HepG2 (cell line): ENCODE measurements around the gene ZMAT2. TPM values are rescaled to one million over a fixed set of nuclear protein-coding genes. Genes with fewer than 3 reads are reported as not detected.

Experiments
- CAMTA2 ChIP-seq: sonication (generic); formaldehyde crosslinking; IDR thresholded peaks from 2 replicates; pipeline ENCODE4 v1.4.0; 2020; ENCODE audit warnings: mild to moderate bottlenecking, missing genetic modification reagents, borderline replicate concordance
- CENPX ChIP-seq: sonication (generic); formaldehyde crosslinking; IDR thresholded peaks from 2 replicates; pipeline ENCODE4 v1.9.0; 2021; ENCODE audit warnings: mild to moderate bottlenecking, missing genetic modification reagents, moderate library complexity
- HDAC6 ChIP-seq: fragments of 200-600 bp; sonication (generic); IDR thresholded peaks from 2 replicates; pipeline ENCODE4 v1.7.0; 2017; ENCODE audit warnings: mild to moderate bottlenecking, antibody characterized with exemption, low read length, low read depth
- IRF1 ChIP-seq: sonication (generic); formaldehyde crosslinking; IDR thresholded peaks from 2 replicates; pipeline ENCODE4 v1.4.0; 2020; ENCODE audit warnings: low read depth, mild to moderate bottlenecking, missing genetic modification reagents
- KMT2B ChIP-seq: IDR thresholded peaks from 2 replicates; pipeline ENCODE4 v1.6.1; 2016; ENCODE audit warnings: missing genetic modification reagents, missing compliant biosample characterization
- MLX ChIP-seq: IDR thresholded peaks from 2 replicates; pipeline ENCODE4 v1.6.1; 2016
- PRDM15 ChIP-seq: sonication (generic); formaldehyde crosslinking; IDR thresholded peaks from 2 replicates; pipeline ENCODE4 v1.4.0; 2020; ENCODE audit warnings: missing genetic modification reagents
- SALL1 ChIP-seq: sonication (generic); formaldehyde crosslinking; IDR thresholded peaks from 2 replicates; pipeline ENCODE4 v1.8.0; 2022; ENCODE audit warnings: mild to moderate bottlenecking, missing genetic modification reagents
- TCF7L2 ChIP-seq: IDR thresholded peaks from 2 replicates; pipeline ENCODE4 v1.6.1; 2011; ENCODE audit warnings: mild to moderate bottlenecking, low read depth, low read length, moderate library complexity
- TGIF2 ChIP-seq: IDR thresholded peaks from 2 replicates; pipeline ENCODE4 v1.6.1; 2016; ENCODE audit warnings: control low read depth, missing compliant biosample characterization
- ZFP36 ChIP-seq: fragments of 150-350 bp; IDR thresholded peaks from 2 replicates; pipeline ENCODE4 v1.6.1; 2018; ENCODE audit warnings: borderline replicate concordance, low read length, low read depth; ENCODE audit not compliant: partially characterized antibody
- ZNF234 ChIP-seq: sonication (generic); formaldehyde crosslinking; conservative IDR thresholded peaks from 2 replicates; pipeline ENCODE4 v1.5.1; 2020; ENCODE audit warnings: mild to moderate bottlenecking, missing genetic modification reagents
- ZNF446 ChIP-seq: sonication (generic); formaldehyde crosslinking; IDR thresholded peaks from 2 replicates; pipeline ENCODE4 v1.5.0; 2020; ENCODE audit warnings: mild to moderate bottlenecking, missing genetic modification reagents
- ZNF777 ChIP-seq: sonication (generic); formaldehyde crosslinking; IDR thresholded peaks from 2 replicates; pipeline ENCODE4 v1.4.0; 2020; ENCODE audit warnings: missing genetic modification reagents
- ZSCAN31 ChIP-seq: sonication (generic); formaldehyde crosslinking; IDR thresholded peaks from 2 replicates; pipeline ENCODE4 v1.5.0; 2020; ENCODE audit warnings: low read depth, mild to moderate bottlenecking, missing genetic modification reagents
- polyA plus RNA-seq, 8 experiments: library from polyadenylated mRNA; depleted of rRNA in 3 of 8; stranded (reverse) in 7 of 8; unstranded in 1 of 8; fragments of >200 nt; fragmentation: Illumina TruSeq in 4 of 8; extraction: Trizol in 4 of 8; gene quantifications; 2 replicates each; pipeline versions ENCODE4 v1.2.1 to v1.2.3, GENCODE V29; 2011 to 2016; ENCODE audit warnings: low read depth in 4 of 8, missing spikeins in 1 of 8, mixed read lengths in 1 of 8; ENCODE audit not compliant: insufficient read depth in 1 of 8
- total RNA-seq, 5 experiments: library from RNA; depleted of rRNA; stranded (reverse); fragments of >200 nt; fragmentation: Illumina TruSeq; extraction: Trizol; gene quantifications; 2 replicates each; pipeline ENCODE4 v1.2.3, GENCODE V29; 2016; ENCODE audit warnings: low read depth in 1 of 5
- TF ChIP-seq, protein P1 (sequence below): sonication (generic); formaldehyde crosslinking; IDR thresholded peaks from 2 replicates; pipeline ENCODE4 v1.5.1; 2020; ENCODE audit warnings: mild to moderate bottlenecking, missing genetic modification reagents, moderate library complexity
- TF ChIP-seq, protein P2 (sequence below): sonication (generic); formaldehyde crosslinking; conservative IDR thresholded peaks from 2 replicates; pipeline ENCODE4 v1.5.0; 2020; ENCODE audit warnings: missing genetic modification reagents
- TF ChIP-seq, protein P3 (sequence below): sonication (generic); formaldehyde crosslinking; IDR thresholded peaks from 2 replicates; pipeline ENCODE4 v1.8.0; 2022; ENCODE audit warnings: mild to moderate bottlenecking, missing genetic modification reagents; ENCODE audit not compliant: insufficient replicate concordance

The ZMAT2 gene
- total and polyA plus RNA-seq, 2 of the 13 experiments (the other 11 are each of a cell fraction or from before 2014, with no cell fraction given), result 35.4 to 92.8 TPM

GRCh38 chr5:140725799-140726471, 25.7 kb downstream of the ZMAT2 start (continued):
- TF ChIP-seq, protein P1, sequence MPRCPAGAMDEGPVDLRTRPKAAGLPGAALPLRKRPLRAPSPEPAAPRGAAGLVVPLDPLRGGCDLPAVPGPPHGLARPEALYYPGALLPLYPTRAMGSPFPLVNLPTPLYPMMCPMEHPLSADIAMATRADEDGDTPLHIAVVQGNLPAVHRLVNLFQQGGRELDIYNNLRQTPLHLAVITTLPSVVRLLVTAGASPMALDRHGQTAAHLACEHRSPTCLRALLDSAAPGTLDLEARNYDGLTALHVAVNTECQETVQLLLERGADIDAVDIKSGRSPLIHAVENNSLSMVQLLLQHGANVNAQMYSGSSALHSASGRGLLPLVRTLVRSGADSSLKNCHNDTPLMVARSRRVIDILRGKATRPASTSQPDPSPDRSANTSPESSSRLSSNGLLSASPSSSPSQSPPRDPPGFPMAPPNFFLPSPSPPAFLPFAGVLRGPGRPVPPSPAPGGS (CRISPR knock-in tag), result no peak
- TF ChIP-seq MLX, result no peak
- TF ChIP-seq CENPX (CRISPR knock-in tag), result no peak
- TF ChIP-seq TGIF2 (CRISPR knock-in tag), result no peak
- TF ChIP-seq ZNF234, result no peak
- TF ChIP-seq, protein P2, sequence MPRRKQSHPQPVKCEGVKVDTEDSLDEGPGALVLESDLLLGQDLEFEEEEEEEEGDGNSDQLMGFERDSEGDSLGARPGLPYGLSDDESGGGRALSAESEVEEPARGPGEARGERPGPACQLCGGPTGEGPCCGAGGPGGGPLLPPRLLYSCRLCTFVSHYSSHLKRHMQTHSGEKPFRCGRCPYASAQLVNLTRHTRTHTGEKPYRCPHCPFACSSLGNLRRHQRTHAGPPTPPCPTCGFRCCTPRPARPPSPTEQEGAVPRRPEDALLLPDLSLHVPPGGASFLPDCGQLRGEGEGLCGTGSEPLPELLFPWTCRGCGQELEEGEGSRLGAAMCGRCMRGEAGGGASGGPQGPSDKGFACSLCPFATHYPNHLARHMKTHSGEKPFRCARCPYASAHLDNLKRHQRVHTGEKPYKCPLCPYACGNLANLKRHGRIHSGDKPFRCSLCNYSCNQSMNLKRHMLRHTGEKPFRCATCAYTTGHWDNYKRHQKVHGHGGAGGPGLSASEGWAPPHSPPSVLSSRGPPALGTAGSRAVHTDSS, result no peak
- no peak for TF ChIP-seq KMT2B (CRISPR knock-in tag)
- TF ChIP-seq ZNF777 (CRISPR knock-in tag), result 0 out of 2 replicates have a peak, but pooled peaks have one; percentile 24
- peak; percentile 76; the same call in 1 of the 2 replicates for TF ChIP-seq SALL1 (CRISPR knock-in tag)
- TF ChIP-seq HDAC6, result no peak
- TF ChIP-seq ZFP36, result no peak
- TF ChIP-seq ZSCAN31 (CRISPR knock-in tag), result 0 out of 2 replicates have a peak, but pooled peaks have one; percentile 37
- TF ChIP-seq, protein P3, sequence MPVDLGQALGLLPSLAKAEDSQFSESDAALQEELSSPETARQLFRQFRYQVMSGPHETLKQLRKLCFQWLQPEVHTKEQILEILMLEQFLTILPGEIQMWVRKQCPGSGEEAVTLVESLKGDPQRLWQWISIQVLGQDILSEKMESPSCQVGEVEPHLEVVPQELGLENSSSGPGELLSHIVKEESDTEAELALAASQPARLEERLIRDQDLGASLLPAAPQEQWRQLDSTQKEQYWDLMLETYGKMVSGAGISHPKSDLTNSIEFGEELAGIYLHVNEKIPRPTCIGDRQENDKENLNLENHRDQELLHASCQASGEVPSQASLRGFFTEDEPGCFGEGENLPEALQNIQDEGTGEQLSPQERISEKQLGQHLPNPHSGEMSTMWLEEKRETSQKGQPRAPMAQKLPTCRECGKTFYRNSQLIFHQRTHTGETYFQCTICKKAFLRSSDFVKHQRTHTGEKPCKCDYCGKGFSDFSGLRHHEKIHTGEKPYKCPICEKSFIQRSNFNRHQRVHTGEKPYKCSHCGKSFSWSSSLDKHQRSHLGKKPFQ (CRISPR knock-in tag), result no peak
- no peak for TF ChIP-seq PRDM15
- no peak for TF ChIP-seq ZNF446 (CRISPR knock-in tag)
- TF ChIP-seq IRF1 (CRISPR knock-in tag), result no peak
- TF ChIP-seq CAMTA2 (CRISPR knock-in tag), result no peak
- TF ChIP-seq TCF7L2, result no peak
